Hematopoietic multipotent progenitor cell treated with erythropoietin and hydrocortisone succinate and interleukin-3 and kit ligand, for 8 days (in vitro differentiated cells): ENCODE data around the gene SOX6.

Experiments
- DNase-seq: peaks from one replicate; pipeline ENCODE4 v3.0.0-alpha.2; 2015

Gene SOX6

DNA sequence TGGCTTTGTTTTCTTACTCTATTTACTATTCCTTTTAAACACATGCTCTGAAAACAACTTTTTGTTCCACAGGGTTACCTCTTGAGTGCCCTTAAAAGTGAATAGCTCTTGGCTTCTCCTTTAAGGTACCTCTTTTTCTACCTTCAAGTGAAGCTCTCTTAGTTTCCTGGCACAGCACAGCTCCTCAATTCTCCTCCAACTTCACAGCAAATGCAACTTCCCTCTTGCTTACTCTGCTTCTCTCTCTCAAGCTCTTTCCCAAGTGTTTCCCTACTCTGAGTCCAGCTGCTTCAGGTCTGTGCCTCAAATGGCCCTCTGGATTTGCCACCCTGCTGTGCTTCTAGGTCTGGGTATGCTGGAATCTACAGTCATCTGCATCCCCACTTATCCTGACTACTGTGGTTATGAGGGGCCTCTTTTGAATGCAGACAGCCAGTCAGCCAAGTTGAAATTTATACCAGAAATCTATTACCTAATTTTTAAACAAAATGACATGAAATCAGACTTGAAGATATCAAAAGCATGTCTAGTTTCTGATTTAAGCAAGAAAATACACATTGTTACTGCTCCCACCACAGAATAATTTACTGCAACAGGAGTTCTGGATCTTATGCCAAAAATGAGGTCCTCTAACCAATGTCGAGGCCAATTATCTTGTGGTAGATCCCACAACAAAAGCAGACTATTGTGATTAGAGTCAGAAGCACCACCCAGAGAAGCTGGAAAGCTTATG is 371.1 kb downstream of the SOX6 start:
- no peak for DNase-seq

DNA sequence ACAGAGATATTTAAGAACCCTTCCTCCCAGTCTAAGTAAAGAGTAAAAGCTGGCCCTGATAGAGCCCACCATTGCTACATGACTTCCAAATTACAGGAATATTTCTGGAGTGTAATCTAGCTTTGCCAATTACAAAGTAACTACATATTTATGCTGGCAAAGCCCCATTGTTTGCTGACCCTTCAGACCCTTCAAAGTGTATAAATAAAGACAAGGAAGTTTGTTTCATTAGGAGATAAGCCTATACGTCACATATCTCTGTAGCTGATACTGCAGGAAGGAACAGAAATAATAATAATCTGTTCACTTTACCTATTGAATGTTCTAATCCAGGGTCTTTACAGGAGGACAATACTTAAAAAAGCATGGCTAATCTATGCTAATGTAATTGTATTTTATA is 375.1 kb downstream of the SOX6 start:
- no peak for DNase-seq

DNA sequence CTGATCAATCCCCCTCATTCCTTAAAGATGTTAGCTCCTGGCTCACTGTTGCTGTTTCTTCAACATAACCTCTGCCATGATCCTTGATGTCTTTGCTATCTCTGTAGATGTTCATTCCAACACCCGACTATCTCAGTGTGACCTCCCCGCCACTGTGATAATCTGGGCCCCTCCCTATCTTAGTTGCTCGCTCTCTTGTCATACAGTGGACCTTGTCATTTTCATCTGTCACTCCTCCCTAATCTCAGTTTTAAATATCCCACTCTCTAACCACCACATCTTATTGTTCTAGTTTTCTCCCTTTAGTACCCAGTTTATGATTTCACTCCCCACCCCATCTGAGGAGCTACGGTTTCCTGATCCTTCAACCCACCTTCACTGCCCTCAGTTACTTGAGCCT is 379.2 kb downstream of the SOX6 start:
- DNase-seq, result no peak

DNA sequence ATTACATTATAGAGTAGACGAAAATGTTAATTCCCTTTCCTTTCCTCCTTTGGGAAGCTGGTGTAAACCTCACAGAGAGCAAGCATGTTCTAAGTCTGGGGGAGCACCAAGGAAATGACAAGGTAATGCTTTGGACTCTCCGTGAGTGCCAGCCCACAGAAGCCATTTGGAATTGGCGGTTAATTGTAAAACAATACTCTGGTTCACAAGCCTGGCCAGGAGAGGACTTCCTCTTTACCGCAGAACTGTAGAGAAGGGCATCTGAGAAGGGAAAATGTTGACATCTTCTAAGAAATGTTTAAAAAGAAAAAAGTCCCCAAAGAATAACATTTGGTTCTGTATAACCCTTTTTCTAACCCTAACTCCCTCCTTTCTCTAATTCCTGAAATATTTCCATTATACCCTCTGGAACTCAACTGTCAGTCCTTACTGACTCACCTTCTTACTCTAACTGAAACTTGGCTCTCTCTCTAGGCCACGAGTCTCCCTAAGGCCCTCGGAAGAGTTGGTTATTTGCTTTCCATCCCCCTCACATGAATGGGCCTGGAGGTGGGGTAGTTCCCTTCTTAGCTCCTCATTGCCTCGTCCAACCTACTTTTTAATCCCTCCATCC is 379.8 kb downstream of the SOX6 start:
- DNase-seq, result no peak

DNA sequence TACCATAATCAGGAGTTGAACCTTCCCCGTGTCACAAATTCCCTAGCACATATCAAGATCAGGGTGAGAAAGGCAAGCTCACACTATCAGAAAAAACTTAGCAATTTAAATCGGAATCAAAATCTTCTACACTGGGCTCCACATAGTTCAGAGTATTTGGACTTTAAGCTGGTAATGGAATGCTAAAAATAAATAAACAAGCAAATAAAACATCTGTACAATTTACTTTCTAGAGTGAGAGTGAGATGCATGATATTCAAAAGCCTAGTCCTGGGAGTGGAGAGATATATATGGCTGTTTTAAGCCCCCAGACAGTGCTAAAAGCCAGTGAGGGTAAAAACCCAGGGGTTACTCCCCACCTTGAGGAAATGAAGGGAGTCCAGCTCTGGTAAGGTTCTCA is 380.6 kb downstream of the SOX6 start:
- DNase-seq, result no peak

DNA sequence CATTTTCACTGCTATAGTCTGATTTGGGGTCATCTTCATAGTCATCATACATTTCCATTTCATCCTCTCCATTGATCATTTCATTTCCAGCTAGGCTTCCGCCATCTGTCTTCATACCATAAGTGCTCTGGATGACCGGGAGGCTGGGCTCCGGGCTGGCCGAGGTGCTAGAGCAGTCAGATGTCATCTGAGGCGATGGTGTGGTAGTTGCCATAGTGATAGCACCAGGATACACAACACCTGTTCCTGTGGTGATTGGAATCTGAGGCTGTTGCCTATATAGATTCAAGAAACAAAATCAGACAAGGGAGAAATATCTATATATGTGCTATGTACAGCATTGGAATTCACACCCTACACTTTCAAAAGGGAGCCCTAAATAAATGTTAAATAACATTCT is 383.5 kb downstream of the SOX6 start:
- no peak for DNase-seq

DNA sequence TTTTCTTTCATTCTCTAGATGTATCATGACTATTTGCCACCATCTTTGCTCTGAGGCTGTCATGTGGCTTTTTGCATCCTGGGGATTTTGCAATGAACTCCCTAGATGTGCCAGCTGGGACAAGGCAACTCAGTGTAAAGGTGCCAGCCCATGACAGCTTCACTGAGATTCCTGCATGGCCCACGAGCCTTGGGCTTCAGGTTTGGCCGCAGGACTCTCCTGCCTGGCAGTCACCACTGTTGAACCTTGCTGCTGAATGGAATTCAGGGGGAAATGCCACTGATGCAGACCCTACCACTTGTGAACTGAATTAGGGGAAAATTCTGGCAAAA is 385.2 kb downstream of the SOX6 start:
- DNase-seq, result no peak

DNA sequence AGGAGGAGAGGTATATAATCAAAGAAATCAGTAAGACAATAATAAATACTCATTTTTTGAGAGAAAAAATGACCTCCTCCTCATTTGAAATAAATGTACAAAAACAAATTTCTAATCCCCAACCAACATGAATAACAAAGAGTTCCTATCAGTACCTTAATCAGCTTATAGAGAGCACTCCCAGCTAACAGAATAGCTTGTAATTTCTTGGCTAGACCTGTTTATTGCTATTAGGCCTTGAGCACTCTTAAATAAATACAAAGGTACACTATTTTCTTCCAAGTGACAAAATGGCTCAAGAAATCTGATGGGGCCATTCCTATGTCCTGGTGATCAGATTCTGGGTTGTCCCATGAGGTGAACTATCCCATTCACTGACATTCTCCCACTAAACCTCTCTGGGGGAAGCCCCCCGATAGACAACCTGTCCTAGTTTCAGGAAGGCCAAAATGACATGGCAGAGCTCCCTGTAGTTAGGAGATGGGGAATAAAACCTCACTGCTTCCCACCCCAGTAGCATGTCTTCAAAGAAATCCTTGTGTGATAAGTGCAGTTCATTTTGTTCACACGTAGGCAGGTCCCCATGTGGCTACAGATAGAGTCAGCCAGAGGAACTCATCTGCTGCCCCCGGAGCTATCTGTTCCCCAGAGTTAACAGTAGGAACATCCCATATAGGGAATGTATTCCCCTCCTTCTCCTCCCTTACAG is 385.7 kb downstream of the SOX6 start:
- DNase-seq, result peak; percentile 26

DNA sequence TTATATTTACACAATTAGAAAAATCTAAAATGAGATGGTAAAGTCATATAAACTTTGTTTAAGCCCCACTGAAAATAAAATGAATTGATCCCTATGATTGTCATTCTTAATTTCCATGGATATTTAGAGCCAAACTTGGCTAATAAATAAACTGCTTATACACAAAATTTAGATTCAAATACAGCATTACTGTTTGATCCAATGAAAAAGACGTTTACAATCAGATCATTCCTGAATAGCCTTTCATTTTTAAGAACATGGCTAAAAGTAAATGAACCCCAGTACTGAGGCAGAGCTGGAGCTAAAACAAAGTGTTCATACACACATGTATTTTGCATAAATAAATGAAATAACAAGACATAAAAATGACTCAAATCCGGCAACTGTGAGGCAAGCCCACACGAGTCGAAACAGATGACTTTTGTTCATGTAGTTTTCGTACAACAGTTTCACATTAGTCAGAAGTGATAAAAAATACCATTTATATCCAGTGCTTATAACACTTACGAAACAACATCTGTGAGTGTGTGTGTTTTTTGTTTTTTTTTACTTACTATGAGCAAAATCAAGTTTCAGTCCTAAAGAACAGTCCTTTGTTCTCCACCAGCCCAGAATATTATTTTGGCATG is 386.5 kb downstream of the SOX6 start:
- DNase-seq, result no peak

DNA sequence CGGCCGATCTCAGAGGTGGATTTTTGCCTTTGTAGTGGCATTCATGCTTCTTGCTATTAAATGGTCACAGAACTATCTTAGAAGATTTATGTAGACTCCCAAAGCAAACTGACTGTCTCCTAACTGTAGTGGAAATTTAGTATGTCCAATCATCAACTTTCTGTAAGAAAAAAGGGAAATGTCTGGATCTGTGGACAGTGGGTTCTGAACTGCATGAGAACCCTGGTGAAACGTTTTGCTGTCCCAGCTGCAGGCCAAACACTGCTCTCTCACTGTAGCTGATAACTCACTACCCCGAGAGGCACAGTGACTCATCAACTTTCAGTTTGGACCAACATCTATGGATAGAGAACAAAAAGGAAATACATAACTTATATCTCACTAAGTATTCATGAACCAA is 387.1 kb downstream of the SOX6 start:
- peak; percentile 92 for DNase-seq

DNA sequence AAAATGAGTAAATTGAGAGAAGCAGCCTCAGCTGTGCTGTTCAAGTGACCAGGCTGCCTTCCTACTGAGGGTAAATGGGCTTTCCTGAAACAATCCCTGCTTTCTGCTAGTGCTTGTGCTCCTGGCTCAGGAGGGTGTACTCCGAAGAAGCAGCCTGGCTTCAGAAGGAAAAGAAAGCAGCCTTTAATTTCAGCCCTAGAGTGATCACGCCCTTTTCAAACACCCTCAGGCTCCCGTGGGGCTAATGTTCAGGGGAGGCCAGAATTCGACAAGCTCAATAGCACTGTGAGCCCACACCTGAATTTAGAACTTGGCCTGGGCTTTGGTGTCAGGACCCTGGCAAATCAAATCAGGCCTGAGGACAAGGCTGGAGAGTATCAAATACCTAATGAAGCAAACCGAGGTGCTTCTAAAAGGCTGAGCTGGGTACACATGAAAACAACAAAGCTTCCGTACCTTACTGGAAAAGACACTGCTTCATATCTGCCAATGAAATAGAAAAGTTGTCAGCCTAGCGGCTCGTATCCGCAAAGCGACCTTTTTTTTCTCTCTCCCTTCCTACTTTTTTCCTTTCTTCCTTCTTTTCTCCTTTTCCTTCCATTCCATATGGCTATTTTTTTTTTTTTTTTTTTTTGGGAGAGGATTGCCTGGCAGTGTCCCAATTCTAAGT is 387.8 kb downstream of the SOX6 start:
- no peak for DNase-seq

DNA sequence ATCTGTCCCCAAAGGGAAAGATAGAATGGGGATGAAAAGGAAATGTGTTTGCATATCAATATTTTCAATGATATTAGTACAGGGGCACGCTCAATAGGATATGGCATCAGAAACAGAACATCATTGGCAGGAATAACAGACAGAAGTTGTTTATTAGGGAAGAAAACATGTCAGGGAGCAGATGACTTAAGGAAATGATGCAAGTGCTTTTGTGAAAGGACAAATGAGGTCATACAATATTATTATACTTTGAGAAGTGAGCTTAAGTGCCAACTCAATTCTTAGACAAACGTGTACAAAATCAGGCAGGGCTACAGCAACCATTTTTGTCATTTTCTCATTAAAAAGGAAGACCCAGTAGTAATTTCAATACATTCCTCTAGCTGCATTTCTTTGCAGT is 388.4 kb downstream of the SOX6 start:
- DNase-seq, result peak; percentile 4

DNA sequence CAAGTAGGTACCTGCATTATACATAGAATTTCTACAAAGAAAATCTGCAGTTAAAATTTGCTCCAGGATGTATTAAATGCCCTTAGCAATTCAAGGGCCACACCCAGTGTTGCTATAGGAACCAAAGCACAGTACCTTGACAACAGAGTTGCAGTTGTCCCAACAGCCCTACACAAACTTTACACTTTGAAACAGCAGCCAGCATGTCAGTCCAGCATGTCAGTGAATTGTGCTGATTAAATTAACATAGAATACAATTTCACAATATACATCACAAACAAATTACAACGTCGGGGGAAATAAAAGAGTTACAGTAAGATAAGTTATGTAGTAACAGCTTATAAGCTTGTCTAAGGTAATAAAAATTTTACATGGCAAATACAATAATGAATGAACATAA is 389.2 kb downstream of the SOX6 start:
- DNase-seq, result peak; percentile 51

DNA sequence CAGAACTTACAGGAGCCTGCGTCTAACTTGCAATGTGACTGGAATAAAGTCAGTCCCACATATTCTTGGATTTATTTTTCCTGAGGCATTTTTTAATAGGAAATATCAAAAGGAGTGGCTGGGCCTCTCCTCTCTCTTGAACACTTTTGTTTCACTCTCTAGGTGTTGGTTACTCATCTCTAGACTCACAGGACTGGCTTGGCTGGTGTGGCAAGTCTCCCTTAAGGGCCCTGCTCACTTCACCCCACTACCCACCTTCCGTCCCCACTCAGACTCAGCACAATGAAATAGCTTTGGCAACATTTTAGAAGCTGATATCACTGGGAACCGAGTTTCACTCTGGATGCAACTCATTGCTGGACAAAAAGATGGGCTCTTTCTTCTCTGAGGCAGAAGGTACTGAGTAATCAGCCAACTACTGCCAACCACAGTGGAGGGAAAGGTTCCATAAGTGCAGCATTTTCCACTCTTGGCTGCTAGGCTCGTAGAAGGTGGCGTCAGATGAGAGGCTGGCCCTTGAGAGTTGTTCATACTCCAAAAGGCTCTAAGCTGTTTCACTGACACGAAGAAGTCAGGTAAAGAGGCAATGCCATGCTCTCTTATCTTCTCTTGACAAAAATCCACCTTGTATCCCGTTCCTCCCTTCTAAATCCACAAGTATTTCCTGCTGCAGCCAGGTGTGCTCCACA is 390.6 kb downstream of the SOX6 start:
- no peak for DNase-seq

DNA sequence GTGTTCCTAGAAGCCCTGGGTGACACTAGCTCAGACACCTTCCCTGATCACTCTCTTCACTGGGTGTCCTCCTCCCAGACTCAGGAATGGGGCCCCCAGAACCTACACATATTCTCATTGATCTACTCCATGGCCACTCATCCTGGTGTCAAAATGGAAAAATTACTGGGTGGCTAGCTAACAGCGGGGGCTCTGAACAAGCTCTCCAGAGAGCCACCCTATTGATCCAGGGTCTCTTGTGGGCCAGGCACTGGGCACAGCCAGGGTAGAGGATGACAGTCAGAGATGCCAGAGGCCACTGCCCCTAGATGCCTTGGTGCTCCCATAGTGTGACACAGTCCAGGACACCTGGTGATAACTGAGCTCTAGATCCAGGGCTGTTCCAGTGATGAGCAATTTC is 393.1 kb downstream of the SOX6 start:
- no peak for DNase-seq

DNA sequence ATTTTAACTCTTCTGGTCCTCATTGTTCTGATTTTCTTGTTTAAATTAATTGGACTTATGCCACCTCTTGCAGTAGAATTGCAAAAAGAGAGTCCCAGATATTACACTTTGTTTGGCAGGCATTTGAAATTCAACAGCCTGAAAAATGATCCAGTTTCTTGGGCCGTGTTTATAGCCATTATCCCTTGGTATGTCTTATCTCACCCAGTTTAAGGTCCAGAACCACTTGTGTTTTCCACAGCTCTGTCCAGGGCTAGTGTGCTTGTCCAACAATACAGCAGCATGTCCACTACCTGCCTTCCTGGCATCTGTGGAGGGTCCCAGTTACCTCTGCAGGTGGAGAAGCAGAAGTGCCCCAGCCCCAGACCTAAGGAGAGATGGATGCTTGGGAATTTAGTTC is 397.4 kb downstream of the SOX6 start:
- no peak for DNase-seq

DNA sequence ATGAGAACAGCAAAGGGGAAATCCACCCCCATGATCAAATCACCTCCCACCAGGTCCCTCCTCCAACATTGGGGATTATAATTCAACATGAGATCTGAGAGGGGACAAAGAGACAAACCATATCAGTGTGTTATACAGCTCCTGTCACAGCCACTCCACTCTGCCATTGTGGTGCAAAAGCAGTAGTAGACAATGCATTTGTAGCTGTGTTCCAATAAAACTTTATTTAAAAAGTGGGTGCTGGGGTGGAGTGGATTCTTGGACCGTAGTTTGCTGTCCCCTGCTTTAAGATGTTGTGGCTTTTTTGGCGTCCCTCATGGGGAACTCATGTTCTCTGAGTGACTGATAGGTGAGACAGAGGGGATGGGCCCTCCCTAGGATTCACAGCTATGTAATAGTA is 399.1 kb downstream of the SOX6 start:
- DNase-seq, result no peak

DNA sequence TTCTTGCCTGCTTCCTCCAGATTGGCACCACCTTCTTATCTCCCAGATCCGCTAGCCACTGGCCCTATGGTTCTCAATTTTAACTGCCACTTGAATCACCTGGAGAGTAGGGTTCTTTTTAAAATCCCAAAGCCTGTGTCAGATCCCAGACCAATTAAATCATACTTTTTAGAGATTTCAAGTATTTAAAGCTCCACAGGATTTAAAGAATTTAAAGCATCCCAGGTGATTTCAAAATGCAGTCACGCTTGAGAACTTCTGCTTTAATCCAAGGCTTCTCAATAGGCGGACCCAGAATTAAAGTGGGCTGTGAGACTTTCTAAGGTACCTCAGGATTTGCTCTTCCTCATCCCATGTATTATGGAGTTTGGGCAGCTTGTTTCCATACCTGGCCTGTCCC is 400.0 kb downstream of the SOX6 start:
- no peak for DNase-seq

DNA sequence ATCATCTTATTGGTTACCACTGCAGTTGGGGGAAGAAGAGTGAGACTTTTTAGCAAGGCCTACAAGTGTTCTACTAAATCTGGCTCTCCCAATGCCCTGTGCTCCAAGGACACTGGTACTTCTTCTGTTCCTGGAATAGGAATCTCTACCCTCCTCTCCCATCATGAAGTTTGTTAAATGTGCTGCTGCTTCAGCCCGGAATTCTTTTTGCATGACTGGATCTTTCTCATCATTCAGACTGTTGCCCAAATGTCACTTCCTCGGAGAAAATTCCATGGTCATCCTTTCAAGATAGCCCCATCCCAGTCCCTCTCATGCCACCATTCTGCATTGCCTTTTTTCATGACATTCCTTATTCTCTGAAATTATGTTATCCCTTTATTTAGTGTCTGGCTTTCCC is 400.8 kb downstream of the SOX6 start:
- no peak for DNase-seq

DNA sequence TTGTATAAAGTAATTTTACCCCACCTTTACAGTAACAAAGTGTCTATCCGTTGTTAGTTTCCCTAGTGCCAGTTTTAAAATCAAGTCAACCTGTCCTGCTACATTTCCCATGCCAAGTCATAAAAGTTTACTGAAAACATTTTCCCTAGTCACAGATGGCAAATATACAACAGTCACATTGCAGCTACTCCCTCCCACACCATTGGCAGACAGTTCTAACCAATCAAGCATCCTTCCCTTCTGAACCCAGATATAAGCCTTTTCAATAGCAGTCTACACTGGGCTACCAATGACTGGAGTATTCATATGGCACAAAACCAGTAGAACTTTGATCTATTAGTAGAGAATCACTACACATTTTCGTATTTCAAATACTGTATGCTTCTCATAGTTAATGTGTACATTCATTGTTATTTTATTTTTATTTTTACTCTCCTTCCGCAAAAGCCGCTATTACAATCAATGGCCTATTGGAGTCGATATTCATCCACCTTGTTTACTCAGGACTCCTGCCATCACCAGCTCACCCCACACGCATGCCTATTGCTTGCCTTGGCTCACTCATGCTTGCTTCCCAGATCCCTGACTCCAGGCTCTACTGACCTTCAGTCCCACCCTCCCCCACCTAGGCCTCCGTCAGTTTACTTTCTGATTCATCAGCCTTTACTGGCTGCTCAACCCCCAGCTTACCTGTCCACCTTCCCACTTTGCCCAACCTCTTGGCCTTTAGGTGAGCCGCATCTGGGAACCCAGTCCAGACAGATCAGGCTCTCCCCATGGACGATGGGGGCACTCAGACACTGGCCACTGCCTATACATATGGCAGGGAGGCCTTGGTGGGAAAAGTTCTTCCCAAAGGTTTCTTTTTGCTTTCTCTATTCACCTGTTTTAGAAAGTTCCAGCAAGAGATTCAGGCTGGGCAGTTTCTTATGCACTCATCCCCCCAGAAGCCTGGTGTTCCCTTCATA is 408.4 kb downstream of the SOX6 start:
- DNase-seq, result no peak

DNA sequence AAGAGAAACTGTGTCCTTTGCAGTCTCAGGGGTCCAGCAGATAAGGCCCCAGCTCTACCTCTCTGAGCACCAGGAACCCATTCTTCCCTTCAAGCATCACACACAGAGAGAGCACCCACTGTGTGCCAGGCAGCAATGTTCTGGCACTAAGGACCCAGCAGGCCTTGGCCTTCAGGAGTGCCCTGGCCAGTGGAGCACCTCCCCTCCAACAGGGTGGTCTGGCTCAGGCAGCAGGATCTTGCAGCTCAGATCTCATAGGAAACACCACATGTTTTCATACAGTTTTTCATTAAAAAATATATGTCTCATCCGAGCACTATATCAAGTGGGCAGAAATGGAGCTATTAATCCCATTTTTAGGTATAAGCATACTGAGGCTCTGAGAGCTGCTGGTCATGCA is 410.6 kb downstream of the SOX6 start:
- no peak for DNase-seq

DNA sequence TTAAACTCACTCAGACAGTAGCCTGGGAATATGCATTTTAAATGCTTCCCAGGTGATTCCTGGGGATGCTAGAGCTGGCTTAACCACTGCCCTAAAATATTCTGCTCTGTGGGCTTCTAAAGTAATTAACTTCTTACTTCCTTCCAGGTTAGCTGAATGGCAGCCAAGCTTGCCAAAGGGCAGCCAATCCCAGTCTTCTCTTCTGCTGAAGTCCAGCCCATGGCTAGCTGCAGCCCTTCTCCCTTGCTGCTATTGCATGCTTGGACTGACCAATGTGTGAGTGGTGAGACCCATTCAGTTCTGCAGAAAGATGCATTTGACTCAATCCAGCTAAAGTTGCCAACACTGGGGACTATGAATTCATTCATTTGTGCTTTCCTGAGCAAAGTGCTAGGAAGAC is 411.9 kb downstream of the SOX6 start:
- no peak for DNase-seq
